SK-N-MC (cell line): ENCODE results near the gene ELK4.

Experiments
- EZH2 ChIP-seq: fragments of 200-600 bp; sonication (generic); IDR thresholded peaks from one replicate; pipeline ENCODE4 v1.6.1; 2017; ENCODE audit warnings: antibody characterized with exemption
- FOXP2 ChIP-seq: optimal IDR thresholded peaks from 2 replicates; pipeline ENCODE3; 2011; ENCODE audit warnings: mild to moderate bottlenecking, moderate library complexity; ENCODE audit not compliant: insufficient read depth; ENCODE audit errors: extremely low read length, control extremely low read depth
- POLR2AphosphoS5 ChIP-seq: IDR thresholded peaks from 2 replicates; pipeline ENCODE4 v1.6.1; 2012; ENCODE audit warnings: mild to moderate bottlenecking, low read depth, low read length, borderline replicate concordance

DNA sequence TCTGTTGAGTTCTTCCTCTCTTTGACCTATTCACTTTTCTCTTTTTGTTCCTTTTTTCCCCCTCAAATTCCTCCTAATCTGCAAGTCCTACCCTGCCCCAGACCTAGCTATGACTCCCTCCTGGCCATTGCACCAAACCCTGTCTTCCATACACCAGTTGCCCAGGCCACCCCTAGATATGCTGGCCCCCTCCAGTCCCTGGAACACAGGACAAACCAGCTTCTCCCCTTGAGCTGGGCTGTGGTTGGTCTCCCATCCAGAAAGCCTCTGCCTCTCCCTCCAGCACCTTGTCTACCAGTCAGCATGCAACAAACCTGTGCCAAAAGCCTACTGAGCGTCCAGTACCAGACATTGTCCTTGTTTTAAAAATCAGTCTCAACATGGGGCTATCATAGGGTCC, 59.4 kb downstream of the ELK4 start:
- TF ChIP-seq POLR2AphosphoS5, result no peak
- TF ChIP-seq EZH2, result no peak
- TF ChIP-seq FOXP2, result no peak
